Femur (tissue), 1 donor: ENCODE measurements around the gene TSPAN33.
A peak's percentile ranks its signal among the peaks of the same experiment; 100 is the strongest.
"Not testable (repeated sequence)": the region's sequence is repeated elsewhere in the genome, so short reads cannot be mapped to it uniquely, and the experiment has no call there.

Experiments
- DNase-seq: peaks from one replicate; pipeline ENCODE4 v3.0.0-alpha.2; 2017

TSPAN33 gene

GRCh38 chr7:129173861-129174260 is 29.4 kb downstream of the TSPAN33 start:
- DNase-seq: not testable (repeated sequence)

- DNase-seq: no peak
These were observed 32.6 kb downstream of the TSPAN33 start for GRCh38 chr7:129176916-129177710.

- no peak for DNase-seq
These were observed 40.6 kb downstream of the TSPAN33 start for GRCh38 chr7:129184981-129185670.

GRCh38 chr7:129186749-129187260 is 42.3 kb downstream of the TSPAN33 start:
- no peak for DNase-seq

- no peak for DNase-seq
These were observed 43.3 kb downstream of the TSPAN33 start for GRCh38 chr7:129187681-129188371.

- DNase-seq: peak; percentile 93
These were observed 43.9 kb downstream of the TSPAN33 start, which contains the start of gene SMO for GRCh38 chr7:129188372-129188891. Gene SMO (plus strand): TSS chr7:129188633. CDS start chr7:129189152, 519 bp downstream.

- peak; percentile 42 for DNase-seq
These were observed 44.6 kb downstream of the TSPAN33 start for GRCh38 chr7:129188892-129189660.

- no peak for DNase-seq
These were observed 45.3 kb downstream of the TSPAN33 start for GRCh38 chr7:129189661-129190310.

GRCh38 chr7:129191272-129191671 is 46.8 kb downstream of the TSPAN33 start:
- DNase-seq: no peak

GRCh38 chr7:129193892-129194291 is 49.4 kb downstream of the TSPAN33 start:
- DNase-seq: no peak

GRCh38 chr7:129197771-129198170 is 53.3 kb downstream of the TSPAN33 start:
- no peak for DNase-seq

GRCh38 chr7:129199406-129199805 is 54.9 kb downstream of the TSPAN33 start:
- no peak for DNase-seq

- no peak for DNase-seq
These were observed 57.7 kb downstream of the TSPAN33 start for GRCh38 chr7:129202058-129202777.

GRCh38 chr7:129203050-129203741 is 58.7 kb downstream of the TSPAN33 start:
- no peak for DNase-seq

GRCh38 chr7:129205126-129205818 is 60.8 kb downstream of the TSPAN33 start:
- DNase-seq: no peak

GRCh38 chr7:129205987-129206785 is 61.7 kb downstream of the TSPAN33 start:
- DNase-seq: no peak

GRCh38 chr7:129208667-129209066 is 64.2 kb downstream of the TSPAN33 start:
- DNase-seq: no peak

- DNase-seq: no peak
These were observed 64.8 kb downstream of the TSPAN33 start for GRCh38 chr7:129209067-129209926.
